CD4-positive, alpha-beta T cell treated with Interleukin-15 for 1 hour (primary cell): ENCODE results near the gene OBI1.

Experiments
- DNase-seq: peaks from one replicate; pipeline ENCODE4 v3.0.0-alpha.2; 2020

Gene OBI1

DNA sequence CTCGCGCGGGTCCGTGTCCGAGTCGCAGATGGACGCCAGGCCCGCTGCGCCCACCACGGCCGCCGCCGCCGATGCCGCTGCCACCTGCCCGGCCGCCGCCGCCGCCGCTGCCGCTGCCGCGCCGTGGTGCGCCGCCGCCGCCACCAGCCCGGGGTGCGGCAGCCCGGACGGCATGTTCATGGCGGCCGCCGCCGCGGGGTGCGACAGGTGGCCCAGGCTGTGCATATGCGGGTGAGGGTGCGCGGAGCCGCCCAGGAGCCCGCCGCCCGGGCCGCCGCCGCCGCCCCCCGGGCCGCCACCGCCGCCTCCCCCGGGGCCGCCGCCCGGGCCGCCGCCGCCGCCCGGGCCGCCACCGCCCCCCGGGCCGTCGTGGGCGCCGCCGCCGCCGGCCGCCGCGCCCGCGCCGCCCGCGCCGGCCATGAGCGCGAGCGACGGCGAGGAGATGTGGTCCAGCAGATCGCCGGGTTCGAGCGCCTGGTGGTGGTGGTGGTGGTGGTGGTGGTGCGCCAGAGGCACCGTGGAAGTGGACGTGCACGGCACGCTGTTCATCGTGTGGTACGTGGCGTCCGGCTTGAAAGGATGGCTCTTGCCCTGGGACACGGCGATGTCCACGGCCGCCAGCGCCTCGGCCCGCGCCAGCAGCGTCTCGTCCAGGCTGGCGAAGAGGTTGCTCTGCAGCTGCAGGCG lies 56.9 kb downstream of the OBI1 start:
- DNase-seq, result no peak

- DNase-seq, result no peak
These were observed 57.7 kb downstream of the OBI1 start for GRCh38 chr13:78601124-78601873.

GRCh38 chr13:78600280-78600883 lies 58.6 kb downstream of the OBI1 start:
- DNase-seq, result no peak

DNA sequence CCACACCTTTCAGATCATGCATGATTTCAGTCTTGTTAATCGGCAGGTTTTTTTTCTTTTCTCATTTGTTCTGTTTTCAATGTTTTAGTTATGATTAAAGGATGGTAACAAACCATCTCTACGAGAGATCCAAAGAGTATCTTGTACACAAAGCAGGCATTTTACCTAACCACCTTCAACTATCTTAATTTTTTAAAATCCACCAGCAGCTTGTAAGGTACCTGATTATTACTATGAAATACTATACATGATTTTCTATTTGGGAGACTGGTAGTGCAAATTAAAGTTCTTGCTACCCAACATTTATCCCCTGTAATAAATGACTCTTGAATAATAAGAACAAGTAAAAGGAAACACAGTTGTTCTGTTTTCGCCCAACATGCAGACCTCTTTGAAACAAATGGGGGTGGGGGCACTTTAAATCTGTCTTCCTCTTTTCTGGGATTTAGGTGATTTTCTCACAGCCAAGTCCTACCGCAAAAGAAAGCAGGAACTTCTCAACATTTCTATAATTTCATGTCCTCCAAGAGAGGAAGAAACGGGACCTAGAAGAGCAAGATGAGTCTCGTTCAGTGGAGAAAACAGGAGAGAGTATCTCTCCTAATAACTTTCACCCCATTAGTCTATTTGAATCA lies 59.2 kb downstream of the OBI1 start:
- DNase-seq, result no peak

DNA sequence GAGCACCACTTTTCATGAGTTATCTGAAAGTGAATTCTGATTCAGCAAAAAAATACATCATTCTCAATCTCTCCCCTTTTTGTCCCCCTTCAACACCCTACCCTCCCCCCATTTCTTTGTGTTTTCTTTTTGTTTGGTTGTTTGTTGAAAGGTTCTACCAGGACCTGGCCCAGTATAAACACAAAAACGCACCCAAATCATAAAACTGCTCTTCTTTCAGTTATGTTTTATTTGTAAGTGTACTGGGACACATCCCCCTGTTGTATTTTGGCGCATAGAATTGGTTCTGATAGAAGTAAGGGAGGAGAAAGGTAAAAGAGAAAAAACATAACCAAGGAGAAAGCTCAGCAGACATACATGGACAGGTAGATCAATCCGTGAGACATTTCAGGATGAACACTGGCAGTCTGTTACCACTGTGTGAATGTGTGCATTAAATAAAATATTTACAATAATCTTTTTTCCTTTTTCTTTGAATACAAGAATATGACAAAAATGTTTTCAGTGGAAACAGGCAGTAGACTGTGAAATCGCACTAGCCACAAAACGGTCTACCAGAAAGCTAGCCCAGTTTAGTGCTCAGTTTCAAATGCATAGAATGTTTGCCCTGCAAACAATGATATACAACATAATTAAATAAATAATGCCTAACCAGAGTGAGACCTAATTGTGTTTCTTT lies 59.9 kb downstream of the OBI1 start:
- DNase-seq, result no peak

DNA sequence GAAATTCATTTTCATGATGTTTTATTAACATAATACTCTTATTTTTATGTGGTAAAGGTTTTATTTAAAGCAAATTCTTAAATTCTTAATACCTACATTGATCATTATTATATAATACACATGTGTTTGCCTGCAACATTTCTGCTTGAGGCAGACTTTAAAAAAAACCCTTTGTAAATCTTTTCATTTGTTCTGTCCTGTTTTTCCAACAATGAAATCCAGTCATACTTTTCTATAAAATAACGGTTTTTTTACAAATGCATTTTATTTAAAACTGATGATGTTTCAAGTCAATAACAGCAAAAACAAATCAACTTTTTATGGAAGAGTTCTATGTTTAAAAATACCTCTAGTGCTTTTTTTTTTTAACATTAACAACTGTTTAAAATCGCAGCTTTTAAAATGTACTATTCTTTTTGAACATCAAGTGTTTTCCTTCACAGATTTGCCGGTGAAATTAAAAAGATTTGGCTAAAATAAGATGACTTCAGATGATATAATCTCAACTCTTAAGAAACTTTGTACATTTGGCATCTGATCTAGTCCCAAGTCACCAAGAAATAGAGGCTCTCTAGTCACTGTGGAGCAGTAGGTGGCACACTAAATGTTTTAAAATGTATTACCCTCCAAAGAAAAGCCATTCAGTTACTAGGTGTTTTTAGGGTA lies 60.7 kb downstream of the OBI1 start:
- DNase-seq, result no peak

- DNase-seq, result no peak
These were observed 61.4 kb downstream of the OBI1 start for GRCh38 chr13:78597602-78597932.

GRCh38 chr13:78596736-78597601 lies 62.0 kb downstream of the OBI1 start:
- DNase-seq, result no peak

- no peak for DNase-seq
These were observed 62.6 kb downstream of the OBI1 start for GRCh38 chr13:78596399-78596735.

DNA sequence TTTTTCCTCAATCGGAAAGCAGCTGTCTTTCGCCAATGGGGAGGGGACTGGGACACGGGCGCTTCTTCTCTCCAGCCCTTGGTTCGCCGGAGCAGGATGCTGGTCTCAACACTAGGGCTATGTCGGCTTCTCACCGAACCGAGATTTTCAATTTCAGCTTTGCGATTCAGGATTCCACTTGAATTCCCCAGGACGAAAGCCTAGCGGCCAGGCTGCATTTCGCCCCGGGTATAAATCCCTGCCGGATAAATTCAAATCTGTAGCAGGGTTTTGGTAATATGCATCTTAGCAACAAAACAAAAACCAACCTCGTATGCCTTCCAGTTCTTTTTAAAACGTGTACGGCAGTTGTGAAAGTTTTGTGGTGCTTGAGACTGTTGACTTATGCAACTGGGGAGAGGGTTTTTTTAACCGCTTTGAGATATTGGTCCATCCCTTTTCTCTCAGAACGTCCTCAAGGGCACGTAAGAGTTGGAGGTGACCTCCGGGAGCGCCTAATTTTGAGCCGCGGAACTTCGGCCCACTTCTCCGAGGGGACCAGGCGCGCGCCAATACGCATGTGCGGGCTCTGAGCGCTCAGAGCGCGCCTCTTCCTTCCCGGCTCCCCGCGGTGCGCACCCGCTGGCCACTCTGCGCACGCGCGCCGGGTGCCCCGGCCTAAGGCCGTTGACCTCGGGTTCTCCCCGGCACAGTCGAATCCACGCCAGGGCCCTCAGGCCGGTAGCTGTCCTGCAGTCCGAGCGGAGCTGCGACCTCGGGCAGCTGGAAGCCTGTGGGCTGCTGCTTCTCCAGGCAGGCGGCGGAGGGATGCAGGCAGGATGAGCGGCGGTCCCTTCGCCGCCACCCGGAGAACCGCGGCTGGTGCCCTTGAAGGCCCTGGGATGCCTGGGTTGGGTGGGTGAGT lies 63.2 kb downstream of the OBI1 start:
- no peak for DNase-seq

DNA sequence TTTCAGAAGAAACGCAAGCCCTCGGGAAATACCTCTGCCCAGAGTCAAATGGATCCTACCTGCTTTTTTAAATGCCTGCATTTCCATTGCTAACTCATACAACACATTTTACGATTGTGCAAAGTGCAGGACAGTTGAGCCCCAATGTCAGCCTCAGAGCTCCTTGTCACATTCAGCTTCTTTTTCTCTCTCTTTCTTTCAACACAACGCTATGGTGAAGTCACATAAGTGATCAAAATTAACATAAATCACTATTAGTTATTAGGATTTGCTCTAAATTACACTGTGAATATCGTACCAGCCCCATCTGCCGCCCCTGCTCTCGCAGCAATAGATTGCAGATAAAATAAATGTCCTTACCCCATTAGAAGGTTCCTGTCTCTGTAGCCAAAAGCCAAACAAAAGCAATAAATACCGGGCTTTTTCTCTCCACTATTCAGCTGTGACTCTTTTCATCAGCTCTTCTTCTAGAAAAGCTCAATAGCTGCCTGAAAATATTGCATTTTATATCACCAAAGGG lies 64.4 kb downstream of the OBI1 start:
- DNase-seq, result no peak

- DNase-seq, result no peak
These were observed 65.1 kb downstream of the OBI1 start for GRCh38 chr13:78593652-78594455.

DNA sequence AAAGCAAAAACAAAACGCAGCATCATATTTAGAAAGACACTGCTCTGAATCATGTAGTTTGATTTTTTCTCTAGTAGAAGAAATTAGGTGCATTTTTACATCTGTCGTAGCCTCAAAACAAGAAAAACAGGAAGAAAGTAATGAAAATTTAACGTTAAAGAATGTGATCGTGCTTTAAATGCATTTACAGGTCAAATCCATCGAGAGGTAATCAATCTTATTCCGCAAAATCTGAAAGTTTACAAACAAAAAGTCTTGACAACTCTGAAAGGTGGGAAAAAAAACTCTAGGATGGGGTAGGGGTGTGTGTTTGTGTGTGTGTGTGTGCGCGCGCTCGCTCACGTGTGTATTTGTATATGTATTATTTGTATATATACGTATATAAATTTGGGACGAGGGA lies 65.8 kb downstream of the OBI1 start:
- no peak for DNase-seq

DNA sequence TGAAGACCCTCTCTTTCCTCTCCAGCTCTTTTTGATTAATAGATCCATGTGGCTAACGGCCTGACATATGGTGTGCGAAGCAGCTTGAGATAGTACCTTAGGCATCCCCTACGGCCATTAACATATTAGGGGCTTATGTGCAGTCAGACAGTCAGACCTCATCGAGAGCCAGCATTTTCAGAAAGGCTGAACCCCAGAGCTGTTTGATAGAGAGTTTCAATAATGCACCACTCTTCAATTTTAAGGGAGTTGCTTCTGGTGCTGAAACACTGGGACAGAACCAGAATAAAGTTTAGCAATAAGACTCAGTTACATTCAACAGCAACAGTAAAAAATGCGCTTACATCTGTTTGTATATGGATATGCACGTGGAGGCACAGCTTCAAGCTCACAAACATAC lies 66.4 kb downstream of the OBI1 start:
- DNase-seq, result no peak

- DNase-seq, result no peak
These were observed 69.7 kb downstream of the OBI1 start for GRCh38 chr13:78589206-78589605.

GRCh38 chr13:78587395-78587794 lies 71.6 kb downstream of the OBI1 start:
- DNase-seq, result no peak

DNA sequence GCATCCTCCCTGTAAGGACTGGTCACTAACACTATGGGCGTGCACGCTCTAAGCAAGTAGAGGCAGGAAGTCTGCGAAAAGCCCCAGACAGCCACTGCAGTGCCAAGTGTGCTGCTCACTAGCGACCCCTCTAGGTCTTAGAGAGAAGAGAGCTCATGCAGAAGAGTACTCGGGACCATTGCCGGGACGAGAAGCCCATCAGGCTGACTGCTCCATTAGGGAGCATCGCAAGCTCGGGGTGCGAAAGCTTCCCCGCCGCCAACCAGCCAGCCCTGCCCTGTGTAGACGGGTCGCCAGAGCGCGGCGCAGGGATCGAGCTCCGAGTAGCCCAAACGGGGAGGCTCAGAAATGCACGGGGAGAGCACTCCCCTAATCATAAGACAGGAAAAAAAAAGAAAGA lies 72.2 kb downstream of the OBI1 start:
- no peak for DNase-seq

GRCh38 chr13:78576261-78576660 lies 82.7 kb downstream of the OBI1 start:
- DNase-seq, result no peak

DNA sequence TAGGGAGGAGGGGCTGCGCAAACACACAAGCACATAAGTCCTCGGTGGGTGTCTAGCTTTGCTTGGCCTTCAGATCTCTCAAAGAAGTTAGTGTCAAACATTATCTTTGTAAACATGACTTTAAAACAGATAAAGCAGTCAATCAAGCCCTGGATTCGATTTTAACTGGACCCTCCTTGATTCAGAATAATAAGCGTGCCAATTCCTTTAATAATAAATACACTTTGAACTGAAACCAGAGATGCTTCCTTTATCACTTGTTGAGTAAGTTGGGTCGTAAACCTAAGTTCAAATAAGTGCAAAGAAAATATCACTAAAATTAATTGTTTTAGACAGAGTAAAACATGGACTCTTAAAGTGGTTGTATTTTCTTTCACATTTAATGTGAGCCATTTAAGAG lies 86.5 kb downstream of the OBI1 start:
- DNase-seq, result no peak

- no peak for DNase-seq
These were observed 89.9 kb downstream of the OBI1 start for GRCh38 chr13:78569029-78569428.
